HEK293T (cell line): ENCODE results near the gene QPCTL.
"Not testable (repeated sequence)": the region's sequence is repeated elsewhere in the genome, so short reads cannot be mapped to it uniquely, and the experiment has no call there.

Source experiments
- ELF4 ChIP-seq: fragments of 450-650 bp; IDR thresholded peaks from 2 replicates; pipeline ENCODE4 v1.6.1; 2017; ENCODE audit warnings: antibody characterized with exemption
- HDGF ChIP-seq: fragments of 450-650 bp; IDR thresholded peaks from 2 replicates; pipeline ENCODE4 v1.6.1; 2017; ENCODE audit warnings: antibody characterized with exemption, borderline replicate concordance
- LEF1 ChIP-seq: fragments of 450-650 bp; IDR thresholded peaks from 2 replicates; pipeline ENCODE4 v1.6.1; 2017; ENCODE audit warnings: mild to moderate bottlenecking, borderline replicate concordance

GRCh38 chr19:45728683-45729082 is 36.2 kb downstream of the QPCTL start:
- TF ChIP-seq ELF4, HDGF, LEF1: not testable (repeated sequence)
